SK-N-SH (cell line): ENCODE results near the gene IQCK. TPM values are rescaled to one million over a fixed set of nuclear protein-coding genes. Genes with fewer than 3 reads are reported as not detected.

Experiments used
- CTCF ChIA-PET: fragments of 300-600, 350-600 bp; formaldehyde crosslinking; extraction: SDS; loops from one replicate; lab custom pipeline; 2021; lab: Yijun Ruan, JAX
- POLR2A ChIA-PET: fragments of 350-600 bp; sonication (Branson Sonifier 250); formaldehyde crosslinking; extraction: SDS; loops from one replicate; lab custom pipeline; 2020; ENCODE audit warnings: antibody characterized with exemption, inconsistent platforms; lab: Yijun Ruan, JAX
- DNase-seq: peaks from one replicate; pipeline ENCODE4 v3.0.0; 2012
- H2AFZ ChIP-seq: fragments of 200-600 bp; sonication (generic); 2 replicates; pipeline ENCODE4 v1.8.1; 2016; ENCODE audit warnings: antibody characterized with exemption, mild to moderate bottlenecking, low read depth
- H3F3A ChIP-seq: fragments of 200-600 bp; sonication (generic); replicated peaks from 2 replicates; pipeline ENCODE3; 2016; ENCODE audit warnings: antibody characterized with exemption, mild to moderate bottlenecking; ENCODE audit not compliant: insufficient read depth
- H3K27ac ChIP-seq, 2 experiments: fragments of 200-500 bp in 1 of 2; fragments of 200-600 bp in 1 of 2; sonication (Bioruptor generic) in 1 of 2; sonication (generic), shearing (Covaris generic) in 1 of 2; 2 replicates each; pipeline versions ENCODE4 v1.5.1 to v1.6.1; 2014 to 2016; ENCODE audit warnings: low read depth in 2 of 2, inconsistent platforms in 1 of 2, low read length in 1 of 2, mild to moderate bottlenecking in 1 of 2, mixed read lengths in 1 of 2
- H3K27me3 ChIP-seq: fragments of 200-600 bp; sonication (generic), shearing (Covaris generic); 2 replicates; pipeline ENCODE4 v1.6.1; 2016; ENCODE audit warnings: mixed run types; ENCODE audit not compliant: insufficient read depth
- H3K36me3 ChIP-seq, 2 experiments: fragments of 200-500 bp in 1 of 2; fragments of 200-600 bp in 1 of 2; sonication (Bioruptor generic) in 1 of 2; sonication (generic) in 1 of 2; replicated peaks in 1 of 2; 2 replicates each; pipeline versions ENCODE3 to v1.5.1; 2014 to 2016; ENCODE audit warnings: low read length in 1 of 2, mild to moderate bottlenecking in 1 of 2; ENCODE audit not compliant: insufficient read depth in 2 of 2, control insufficient read depth in 1 of 2
- H3K4me1 ChIP-seq, 2 experiments: fragments of 200-500 bp in 1 of 2; fragments of 200-600 bp in 1 of 2; sonication (Bioruptor generic) in 1 of 2; sonication (generic), shearing (Covaris generic) in 1 of 2; 2 replicates each; pipeline versions ENCODE4 v1.5.1 to v1.6.1; 2014 to 2016; ENCODE audit warnings: low read depth in 1 of 2, low read length in 1 of 2, mixed run types in 1 of 2; ENCODE audit not compliant: insufficient read depth in 2 of 2, control insufficient read depth in 1 of 2
- H3K4me2 ChIP-seq: fragments of 200-600 bp; sonication (generic), shearing (Covaris generic); 2 replicates; pipeline ENCODE4 v1.6.1; 2017; ENCODE audit warnings: mixed run types
- H3K4me3 ChIP-seq, 2 experiments: fragments of 200-500 bp in 1 of 2; fragments of 200-600 bp in 1 of 2; sonication (Bioruptor generic) in 1 of 2; sonication (generic), shearing (Covaris generic) in 1 of 2; 2 replicates each; pipeline versions ENCODE4 v1.5.1 to v1.8.1; 2014 to 2016; ENCODE audit warnings: low read depth in 2 of 2, inconsistent platforms in 1 of 2, low read length in 1 of 2, mild to moderate bottlenecking in 1 of 2, mixed read lengths in 1 of 2, moderate library complexity in 1 of 2
- H3K79me2 ChIP-seq: fragments of 200-600 bp; sonication (generic); 2 replicates; pipeline ENCODE4 v1.8.1; 2017; ENCODE audit warnings: mild to moderate bottlenecking; ENCODE audit not compliant: insufficient read depth
- H3K9ac ChIP-seq: fragments of 200-600 bp; sonication (generic); 2 replicates; pipeline ENCODE4 v1.6.1; 2017; ENCODE audit warnings: mixed run types
- H3K9me2 ChIP-seq: fragments of 200-600 bp; sonication (generic); 2 replicates; pipeline ENCODE4 v1.6.1; 2017; ENCODE audit warnings: mixed run types
- H3K9me3 ChIP-seq: fragments of 200-600 bp; sonication (generic); 2 replicates; pipeline ENCODE4 v1.6.1; 2017; ENCODE audit warnings: mixed run types, mild to moderate bottlenecking, moderate library complexity
- H4K20me1 ChIP-seq: fragments of 200-600 bp; sonication (generic); 2 replicates; pipeline ENCODE4 v1.6.1; 2017; ENCODE audit warnings: mild to moderate bottlenecking, mixed run types; ENCODE audit not compliant: insufficient read depth
- ELF1 ChIP-seq: IDR thresholded peaks from 2 replicates; pipeline ENCODE4 v1.4.0; 2012
- GABPA ChIP-seq: IDR thresholded peaks from 2 replicates; pipeline ENCODE4 v1.4.0; 2012; ENCODE audit warnings: low read depth, mild to moderate bottlenecking
- JUND ChIP-seq: IDR thresholded peaks from 2 replicates; pipeline ENCODE4 v1.4.0; 2012
- MEF2A ChIP-seq: IDR thresholded peaks from 2 replicates; pipeline ENCODE4 v1.4.0; 2012; ENCODE audit warnings: low read depth, borderline replicate concordance
- NRF1 ChIP-seq: IDR thresholded peaks from 2 replicates; pipeline ENCODE4 v1.6.1; 2012; ENCODE audit warnings: low read depth, mild to moderate bottlenecking, low read length
- RFX5 ChIP-seq: IDR thresholded peaks from 2 replicates; pipeline ENCODE4 v1.6.1; 2012; ENCODE audit warnings: mild to moderate bottlenecking, improper control_type of control experiment, low read length
- RXRA ChIP-seq: IDR thresholded peaks from 2 replicates; pipeline ENCODE4 v1.4.0; 2012; ENCODE audit warnings: low read depth, mild to moderate bottlenecking, borderline replicate concordance
- SMC3 ChIP-seq: IDR thresholded peaks from 2 replicates; pipeline ENCODE4 v1.6.1; 2012; ENCODE audit warnings: low read depth, low read length, improper control_type of control experiment
- TAF1 ChIP-seq: IDR thresholded peaks from 2 replicates; pipeline ENCODE4 v1.6.1; 2012; ENCODE audit warnings: low read depth, mild to moderate bottlenecking, low read length, moderate library complexity, borderline replicate concordance
- USF1 ChIP-seq: IDR thresholded peaks from 2 replicates; pipeline ENCODE4 v1.4.0; 2012; ENCODE audit warnings: low read depth, borderline replicate concordance
- YY1 ChIP-seq: IDR thresholded peaks from 2 replicates; pipeline ENCODE4 v1.4.0; 2012; ENCODE audit warnings: low read depth, mild to moderate bottlenecking
- WGBS: methylation state at CpG from one replicate; pipeline ENCODE4 v1.1.6; 2017; ENCODE audit warnings: low lambda C conversion rate; 5-methylcytosine and 5-hydroxymethylcytosine counted together
- polyA plus RNA-seq, 3 experiments: library from polyadenylated mRNA; depleted of rRNA; stranded (reverse); fragments of >200 nt; gene quantifications; 2 replicates each; pipeline ENCODE4 v1.2.3, GENCODE V29; 2012
- TF ChIP-seq, protein P1 (sequence below): IDR thresholded peaks from 2 replicates; pipeline ENCODE4 v1.6.1; 2012; ENCODE audit warnings: mild to moderate bottlenecking, low read depth, low read length, moderate library complexity

The IQCK gene
- polyA plus RNA-seq, 1 of the 3 experiments (the other 2 are of a cell fraction), result 7.3 TPM

GRCh38 chr16:19815418-19815817 is 97.3 kb downstream of the IQCK start:
- Histone ChIP-seq H2AFZ (no peak overlapping the region), H3K9me3 (no peaks in the 10 kb centered on the region), H3K27ac (no peak overlapping the region), H3K4me3 (no peak overlapping the region), H4K20me1 (no peaks in the 10 kb centered on the region), H3K4me2 (no peak overlapping the region), H3K9me2 (no peaks in the 10 kb centered on the region), H3K36me3 (no peaks in the 10 kb centered on the region), H3F3A (no peaks in the 10 kb centered on the region), H3K4me1 (peaks cover 0 to 10% of the 10 kb centered on the region in 2 experiments; a peak in 1 of 4 replicates), H3K79me2 (no peaks in the 10 kb centered on the region), H3K27me3 (no peaks in the 10 kb centered on the region), H3K9ac (no peak overlapping the region)
- CTCF ChIA-PET, result no interaction called here
- 92% methylated on average over 2 of the region's 2 CpGs for WGBS
- DNase-seq, result no peak
- no peak for TF ChIP-seq GABPA
- no peak for TF ChIP-seq SMC3
- TF ChIP-seq RFX5, result no peak
- TF ChIP-seq YY1, result no peak
- TF ChIP-seq RXRA, result no peak
- TF ChIP-seq TAF1, result no peak
- POLR2A ChIA-PET, result no interaction called here

DNA sequence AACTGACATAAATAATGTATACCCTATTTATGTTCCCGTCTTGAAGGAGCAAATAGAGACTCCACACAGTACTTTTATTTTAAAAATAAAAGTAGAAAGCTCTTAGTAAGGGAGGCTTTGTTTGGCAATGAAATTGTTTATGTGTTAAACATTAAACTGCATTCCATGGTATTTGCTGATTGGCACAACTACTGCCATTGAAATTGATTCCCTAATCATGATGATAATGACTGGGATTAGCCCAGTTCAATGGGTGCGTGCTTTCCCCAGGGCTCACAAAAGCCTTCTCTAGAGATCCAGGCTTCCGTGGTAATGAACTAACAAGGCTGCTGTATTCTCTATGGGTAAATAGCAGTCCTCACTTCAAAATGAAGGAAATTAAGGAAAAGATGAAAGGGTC is 99.1 kb downstream of the IQCK start:
- ChIA-PET CTCF (no interaction called here), POLR2A (no interaction called here)
- Histone ChIP-seq H3K79me2 (no peaks in the 10 kb centered on the region), H4K20me1 (no peaks in the 10 kb centered on the region), H3K27me3 (no peaks in the 10 kb centered on the region), H3K27ac (no peak overlapping the region), H3K9ac (no peak overlapping the region), H3K4me2 (no peak overlapping the region), H3F3A (no peaks in the 10 kb centered on the region), H3K9me2 (no peaks in the 10 kb centered on the region), H3K9me3 (no peaks in the 10 kb centered on the region), H2AFZ (no peak overlapping the region), H3K36me3 (no peaks in the 10 kb centered on the region), H3K4me1 (0 out of 4 replicates have a peak, but pooled peaks cover 0 to 1% of the 10 kb centered on the region in 2 experiments), H3K4me3 (no peak overlapping the region)
- TF ChIP-seq JUND (no peak), YY1 (no peak), MEF2A (no peak), USF1 (no peak), ELF1 (no peak), NRF1 (no peak)
- TF ChIP-seq, protein P1, sequence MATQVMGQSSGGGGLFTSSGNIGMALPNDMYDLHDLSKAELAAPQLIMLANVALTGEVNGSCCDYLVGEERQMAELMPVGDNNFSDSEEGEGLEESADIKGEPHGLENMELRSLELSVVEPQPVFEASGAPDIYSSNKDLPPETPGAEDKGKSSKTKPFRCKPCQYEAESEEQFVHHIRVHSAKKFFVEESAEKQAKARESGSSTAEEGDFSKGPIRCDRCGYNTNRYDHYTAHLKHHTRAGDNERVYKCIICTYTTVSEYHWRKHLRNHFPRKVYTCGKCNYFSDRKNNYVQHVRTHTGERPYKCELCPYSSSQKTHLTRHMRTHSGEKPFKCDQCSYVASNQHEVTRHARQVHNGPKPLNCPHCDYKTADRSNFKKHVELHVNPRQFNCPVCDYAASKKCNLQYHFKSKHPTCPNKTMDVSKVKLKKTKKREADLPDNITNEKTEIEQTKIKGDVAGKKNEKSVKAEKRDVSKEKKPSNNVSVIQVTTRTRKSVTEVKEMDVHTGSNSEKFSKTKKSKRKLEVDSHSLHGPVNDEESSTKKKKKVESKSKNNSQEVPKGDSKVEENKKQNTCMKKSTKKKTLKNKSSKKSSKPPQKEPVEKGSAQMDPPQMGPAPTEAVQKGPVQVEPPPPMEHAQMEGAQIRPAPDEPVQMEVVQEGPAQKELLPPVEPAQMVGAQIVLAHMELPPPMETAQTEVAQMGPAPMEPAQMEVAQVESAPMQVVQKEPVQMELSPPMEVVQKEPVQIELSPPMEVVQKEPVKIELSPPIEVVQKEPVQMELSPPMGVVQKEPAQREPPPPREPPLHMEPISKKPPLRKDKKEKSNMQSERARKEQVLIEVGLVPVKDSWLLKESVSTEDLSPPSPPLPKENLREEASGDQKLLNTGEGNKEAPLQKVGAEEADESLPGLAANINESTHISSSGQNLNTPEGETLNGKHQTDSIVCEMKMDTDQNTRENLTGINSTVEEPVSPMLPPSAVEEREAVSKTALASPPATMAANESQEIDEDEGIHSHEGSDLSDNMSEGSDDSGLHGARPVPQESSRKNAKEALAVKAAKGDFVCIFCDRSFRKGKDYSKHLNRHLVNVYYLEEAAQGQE, result no peak
- 75% methylated on average over 3 of the region's 3 CpGs for WGBS
- no peak for DNase-seq
